Heart left ventricle (tissue), 16 donors: ENCODE measurements around the gene ZNF750. TPM values are rescaled to one million over a fixed set of nuclear protein-coding genes. Genes with fewer than 3 reads are reported as not detected.

Experiments
- ATAC-seq, 4 donors: fragments of 200-7000 bp; cut with Tn5 transposase; one replicate each; pipeline ENCODE4 v1.9.1; 2020 to 2022; ENCODE audit warnings: moderate library complexity in 4 of 4, mild to moderate bottlenecking in 3 of 4, moderate number of reproducible peaks in 1 of 4
- DNase-seq, 5 donors: peaks; one replicate each; pipeline ENCODE4 v3.0.0-alpha.2; 2020
- H3K27ac ChIP-seq, 12 donors: fragments of 200-600 bp; sonication (generic) in 4 of 12; one replicate each; pipeline versions ENCODE4 v1.5.0 to v1.8.0; 2016 to 2022; ENCODE audit warnings: mild to moderate bottlenecking in 2 of 12
- H3K27me3 ChIP-seq, 9 donors: fragments of 200-600 bp; sonication (generic) in 2 of 9; one replicate each; pipeline versions ENCODE4 v1.5.1 to v1.8.0; 2016 to 2022; ENCODE audit warnings: mild to moderate bottlenecking in 3 of 9
- H3K36me3 ChIP-seq, 9 donors: fragments of 200-600 bp; sonication (generic) in 2 of 9; one replicate each; pipeline versions ENCODE4 v1.5.0 to v1.8.0; 2018 to 2022; ENCODE audit warnings: mild to moderate bottlenecking in 2 of 9
- H3K4me1 ChIP-seq, 12 donors: fragments of 200-600 bp; sonication (generic) in 4 of 12; one replicate each; pipeline versions ENCODE4 v1.5.0 to v1.8.0; 2016 to 2022; ENCODE audit warnings: mild to moderate bottlenecking in 3 of 12
- H3K4me3 ChIP-seq, 12 donors: fragments of 200-600 bp; sonication (generic) in 4 of 12; one replicate each; pipeline versions ENCODE4 v1.5.0 to v1.8.0; 2017 to 2022; ENCODE audit warnings: mild to moderate bottlenecking in 9 of 12, moderate library complexity in 4 of 12
- H3K9me3 ChIP-seq, 12 donors: fragments of 200-600 bp; sonication (generic) in 4 of 12; one replicate each; pipeline versions ENCODE4 v1.5.0 to v1.8.0; 2016 to 2022; ENCODE audit warnings: mild to moderate bottlenecking in 1 of 12
- CTCF ChIP-seq, 12 donors: fragments of 200-600 bp; sonication (generic) in 4 of 12; IDR thresholded peaks; one replicate each; pipeline versions ENCODE4 v1.5.0 to v1.8.0; 2018 to 2022; ENCODE audit warnings: antibody characterized with exemption in 12 of 12, mild to moderate bottlenecking in 5 of 12
- POLR2A ChIP-seq, 2 donors: fragments of 450-650 bp; IDR thresholded peaks; one replicate each; pipeline ENCODE4 v1.6.1; 2017; ENCODE audit warnings: antibody characterized with exemption in 2 of 2, mild to moderate bottlenecking in 2 of 2, moderate library complexity in 2 of 2
- WGBS, 4 donors: extraction: QIAGEN DNeasy Blood & Tissue Kit in 2 of 4; methylation state at CpG; one replicate each; pipeline versions ENCODE4 v1.1.5 to v1.1.7; 2013 to 2018; 5-methylcytosine and 5-hydroxymethylcytosine counted together
- intact Hi-C, 10 donors: fragments of 100-400 bp; cut with DNase I; formaldehyde crosslinking; loops; one replicate each; pipeline versions ENCODE4 v1.11.1 to v1.14.2; 2022
- polyA plus RNA-seq, 2 donors: library from polyadenylated mRNA; stranded (reverse); fragments of 200-250 nt; gene quantifications; one replicate each; pipeline ENCODE4 v1.2.3, GENCODE V29; 2013
- total RNA-seq, 9 donors: library from RNA; depleted of rRNA in 2 of 9; stranded (reverse); fragments of >200 nt in 2 of 9; fragmentation: NEBNext Ultra II Directional in 3 of 9; extraction: Animal tissue kit (Norgen Biotek cat#: 25700) in 3 of 9; gene quantifications; one replicate each; pipeline versions ENCODE4 v1.1.0 to v1.2.4, GENCODE V29; 2016 to 2023
- donor health status: ischemic (EF 13 %, LVEDD 7.1; RV severe dilation, severe dysfunction).
- donor health status: healthy with polysubstance abuse.
- donor health status: DM: no; HTN: yes; CAD: no.
- donor health status: DM: no; HTN: no; CAD: no.
- donor health status: ischemic (EF 25% LVEDD 6.9; RV normal size, moderate dysfunction).
- donor health status: ischemic (EF 25% LVEDD 5.7; RV mildly dilated, moderate dysfunction).
- donor health status: healthy.
- donor health status: DM: yes; HTN: yes; CAD: no.
- donor health status: ischemic (EF 35%, LVEDD 5.7; RV mildly dilated, moderate dysfunction).
- donor health status: nonischemic (EF 11% LVEDD 7.7; RV severe dilation, severe dysfunction).
- donor health status: DM: yes; HTN: yes; CAD: no.
- donor health status: PGD.
- donor health status: ischemic (EF 29% LVEDD 5.4; RV normal size, mild dysfunction).
- donor health status: nonischemic (EF 23%, LVEDD 6.1; RV moderate dilation, normal function).

Gene ZNF750
- total and polyA plus RNA-seq, 11 donors = 0.08 to 0.38 (median 0.24) TPM; not detected in 7

DNA sequence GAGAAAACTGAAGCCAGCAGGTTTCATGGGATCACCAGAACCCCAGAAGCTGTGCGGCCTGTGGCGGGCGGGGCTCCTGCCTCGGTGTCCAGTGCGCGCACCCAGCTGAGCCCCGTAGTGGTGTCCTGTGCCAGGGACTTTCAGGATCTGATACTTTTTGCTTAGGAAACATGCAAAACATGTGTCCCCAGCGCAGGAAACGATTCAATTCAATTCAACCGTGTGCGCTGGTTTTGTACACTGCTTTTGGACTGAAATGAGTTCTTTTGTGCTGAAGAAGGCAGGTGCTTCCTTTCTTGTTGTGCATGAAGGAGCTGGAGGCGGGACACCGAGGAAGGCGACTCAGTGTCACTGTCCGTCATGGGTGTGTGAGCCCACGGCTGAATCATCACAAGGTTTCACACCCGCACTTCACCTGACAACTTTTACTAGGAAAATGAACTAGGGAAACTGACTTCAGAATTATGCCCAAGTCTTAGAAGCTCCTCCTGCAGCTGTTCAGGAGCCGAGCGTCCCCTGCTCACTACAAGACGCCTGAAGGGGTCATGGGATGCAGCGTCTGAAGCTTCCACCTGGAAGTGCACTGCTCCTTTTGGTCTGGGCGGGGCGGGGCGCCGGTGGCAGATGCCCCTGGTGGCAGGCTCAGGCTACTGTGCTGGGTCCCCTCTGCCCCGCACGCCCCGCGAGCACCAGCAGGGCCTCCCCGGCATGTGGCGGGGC, 31.4 kb upstream of the ZNF750 start:
- 68 to 82% (median 75%) methylated on average over 19 to 31 of the region's 31 CpGs for WGBS, 4 donors
- intact Hi-C loops = loop anchor here in 2 of 10 donors (1.0 to 10.0 kb wide), 3 partner anchors 26 to 90 kb away; no protein-coding TSS in a partner anchor
- H3K9me3 ChIP-seq = no peaks in the 10 kb centered on the region

GRCh38 chr17:82870541-82870940, 30.7 kb upstream of the ZNF750 start:
- no peaks in the 10 kb centered on the region for H3K27me3 ChIP-seq
- no peak for ATAC-seq
- intact Hi-C loops = loop anchor here in 2 of 10 donors (2.0 to 10.0 kb wide), 2 partner anchors 66 to 90 kb away; no protein-coding TSS in a partner anchor
- no peaks in the 10 kb centered on the region for H3K9me3 ChIP-seq
- 85 to 95% (median 89%) methylated on average over 12 to 14 of the region's 14 CpGs for whole genome bisulfite sequencing, 4 donors
- H3K4me3 ChIP-seq = no peak overlapping the region
- H3K36me3 ChIP-seq = peaks cover 0 to 33% (median 18%) of the 10 kb centered on the region in 9 donors
- peaks cover 0 to 52% (median 31%) of the 10 kb centered on the region in 12 donors for H3K4me1 ChIP-seq
- peak overlapping the region in 11 of 12 donors; percentile 9 to 77 (median 57) for H3K27ac ChIP-seq
- no peak for TF ChIP-seq POLR2A (IDR thresholded peaks at IDR 0.05)
- no peak for TF ChIP-seq CTCF (IDR thresholded peaks at IDR 0.05)
- peak in 2 of 5 donors; percentile 18 to 33 for DNase-seq

More for the DNA sequence above, 31.4 kb upstream of the ZNF750 start:
- H3K4me3 ChIP-seq = peak overlapping the region in 1 of 12 donors; percentile 4
- ATAC-seq (peak; percentile 22 to 79 (median 33)), DNase-seq (peak in 4 of 5 donors; percentile 45 to 63 (median 49))
- peak overlapping the region; percentile 43 to 86 (median 70) for H3K27ac ChIP-seq
- no peak for TF ChIP-seq POLR2A (IDR thresholded peaks at IDR 0.05)
- TF ChIP-seq CTCF (IDR thresholded peaks at IDR 0.05) = no peak
- H3K27me3 ChIP-seq = no peaks in the 10 kb centered on the region
- H3K36me3 ChIP-seq = peaks cover 0 to 33% (median 18%) of the 10 kb centered on the region in 9 donors
- H3K4me1 ChIP-seq = peaks cover 0 to 54% (median 32%) of the 10 kb centered on the region in 12 donors

- ATAC-seq (no peak), DNase-seq (peak in 2 of 5 donors; percentile 16 to 44)
- H3K36me3 ChIP-seq = peaks cover 0 to 33% (median 18%) of the 10 kb centered on the region in 9 donors
- H3K9me3 ChIP-seq = no peaks in the 10 kb centered on the region
- H3K4me1 ChIP-seq = peaks cover 0 to 51% (median 33%) of the 10 kb centered on the region in 12 donors
- intact Hi-C loops = loop anchor here in 2 of 10 donors (2.0 to 10.0 kb wide), 2 partner anchors 65 to 89 kb away; no protein-coding TSS in a partner anchor
- 91 to 93% (median 92%) methylated on average over 35 of the region's 35 CpGs for WGBS, 4 donors
- no peak for TF ChIP-seq CTCF (IDR thresholded peaks at IDR 0.05)
- no peak for TF ChIP-seq POLR2A (IDR thresholded peaks at IDR 0.05)
- H3K27ac ChIP-seq = peak overlapping the region in 5 of 12 donors; percentile 9 to 77 (median 64)
- H3K27me3 ChIP-seq = no peaks in the 10 kb centered on the region
- H3K4me3 ChIP-seq = no peak overlapping the region
Observed at GRCh38 chr17:82870091-82870491, 30.3 kb upstream of the ZNF750 start.

DNA sequence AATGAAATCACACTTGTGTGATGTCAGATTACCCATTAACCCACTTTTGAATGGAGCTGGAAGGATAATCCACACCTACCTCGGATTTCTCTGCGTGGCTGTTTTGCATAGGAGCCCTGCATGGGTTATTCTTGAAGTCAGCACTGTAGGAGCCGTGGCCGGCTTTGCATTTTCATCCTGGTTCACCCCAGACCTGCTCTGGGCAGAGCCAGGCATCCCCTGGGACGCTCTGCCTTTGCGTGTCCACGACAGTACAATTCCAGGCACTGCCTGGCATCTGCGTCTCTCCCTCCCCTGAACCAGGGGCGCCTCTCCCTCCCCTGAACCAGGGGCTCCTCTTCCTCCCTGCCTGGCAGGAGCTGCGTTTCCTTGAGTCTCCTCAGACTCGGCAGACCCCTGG, 29.7 kb upstream of the ZNF750 start:
- TF ChIP-seq CTCF (IDR thresholded peaks at IDR 0.05) (no peak), POLR2A (IDR thresholded peaks at IDR 0.05) (no peak)
- H3K36me3 ChIP-seq = peaks cover 0 to 33% (median 18%) of the 10 kb centered on the region in 9 donors
- DNase-seq (peak in 1 of 5 donors; percentile 15), ATAC-seq (no peak)
- H3K9me3 ChIP-seq = no peaks in the 10 kb centered on the region
- WGBS, 4 donors = 88 to 93% (median 91%) methylated on average over 11 of the region's 11 CpGs
- H3K4me1 ChIP-seq = peaks cover 0 to 57% (median 38%) of the 10 kb centered on the region in 12 donors
- intact Hi-C loops = no loop called here
- no peaks in the 10 kb centered on the region for H3K27me3 ChIP-seq
- H3K4me3 ChIP-seq = no peak overlapping the region
- H3K27ac ChIP-seq = peak overlapping the region in 3 of 12 donors; percentile 26 to 77 (median 64)
